Measurements from ENCODE around the gene DST.

Gene DST

GRCh38 chr6:56479381-56479780 is 163.3 kb downstream of the DST start:
- no peak for DNase-seq

- no peak for DNase-seq
Measured at GRCh38 chr6:56478202-56478601, 164.5 kb downstream of the DST start.

GRCh38 chr6:56477241-56477640 is 165.4 kb downstream of the DST start:
- DNase-seq = no peak

- no peak for DNase-seq
Measured at GRCh38 chr6:56475736-56476457, 166.8 kb downstream of the DST start.

- no peak for DNase-seq
Measured at GRCh38 chr6:56474532-56474931, 168.2 kb downstream of the DST start.

- DNase-seq = no peak
Measured at GRCh38 chr6:56463443-56463842, 179.2 kb downstream of the DST start.

- DNase-seq = no peak
Measured at GRCh38 chr6:56459030-56459805, 183.5 kb downstream of the DST start.

- no peak for DNase-seq
Measured at GRCh38 chr6:56458324-56458884, 184.3 kb downstream of the DST start.

GRCh38 chr6:56456785-56457184 is 185.9 kb downstream of the DST start:
- no peak for DNase-seq

GRCh38 chr6:56450882-56451739 is 191.6 kb downstream of the DST start:
- DNase-seq = no peak

- DNase-seq = no peak
Measured at GRCh38 chr6:56450376-56450775, 192.3 kb downstream of the DST start.

GRCh38 chr6:56448046-56448445 is 194.6 kb downstream of the DST start:
- DNase-seq = no peak

- no peak for DNase-seq
Measured at GRCh38 chr6:56445818-56446217, 196.9 kb downstream of the DST start.

- no peak for DNase-seq
Measured at GRCh38 chr6:56444855-56445254, 197.8 kb downstream of the DST start.

GRCh38 chr6:56440551-56440981 is 202.1 kb downstream of the DST start:
- DNase-seq = no peak

GRCh38 chr6:56437171-56437900 is 205.4 kb downstream of the DST start:
- DNase-seq = no peak

GRCh38 chr6:56435754-56436153 is 206.9 kb downstream of the DST start:
- no peak for DNase-seq

GRCh38 chr6:56435326-56435725 is 207.4 kb downstream of the DST start:
- no peak for DNase-seq

GRCh38 chr6:56434606-56435005 is 208.1 kb downstream of the DST start:
- DNase-seq = no peak

GRCh38 chr6:56433119-56433518 is 209.6 kb downstream of the DST start:
- DNase-seq = no peak

- no peak for DNase-seq
Measured at GRCh38 chr6:56432194-56432593, 210.5 kb downstream of the DST start.

Measured in NCI-H526 (cell line).